Activated CD4-positive, alpha-beta T cell treated with anti-CD3 and anti-CD28 coated beads, Interleukin-2, amount 50 U/mL, for 1 hour (primary cell): ENCODE results near the gene KCNC1.

ENCODE experiments used
- DNase-seq: peaks from one replicate; pipeline ENCODE4 v3.0.0-alpha.2; 2020

The KCNC1 gene

DNA sequence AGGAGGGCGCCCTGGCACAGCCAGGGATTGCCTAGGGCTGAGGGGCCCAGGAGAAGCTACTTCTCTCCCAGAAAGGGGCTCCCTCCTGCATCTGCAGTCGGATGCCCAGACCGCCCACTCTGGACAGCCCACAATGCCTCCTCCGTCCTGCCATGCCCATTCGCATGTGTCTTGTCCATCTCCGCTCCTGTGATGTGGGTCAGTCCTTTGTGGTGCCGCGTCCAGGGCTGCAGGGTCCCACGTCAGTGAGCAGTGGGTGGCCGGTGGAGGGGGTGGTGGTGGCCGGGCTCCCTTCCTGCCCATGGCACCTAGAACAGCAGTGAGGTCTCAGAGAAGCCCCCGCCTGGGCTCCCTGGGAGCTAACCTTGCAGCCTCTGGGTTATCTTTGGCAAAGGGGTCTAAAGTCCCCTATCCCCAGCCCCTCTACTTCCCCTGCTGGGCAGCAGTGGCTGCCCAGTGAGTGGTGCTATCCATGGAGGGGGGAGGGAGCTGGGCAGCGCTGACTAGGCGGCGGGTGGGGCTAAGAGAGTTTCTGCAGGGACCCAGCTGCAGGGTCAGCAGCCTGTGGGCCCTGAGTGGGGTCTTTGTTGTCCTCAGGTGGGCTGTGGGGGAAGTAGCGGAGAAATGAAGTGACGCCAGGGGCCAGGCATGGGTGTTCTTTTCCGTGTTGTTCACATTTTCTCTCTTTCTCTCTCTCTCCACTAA lies 41.1 kb downstream of the KCNC1 start:
- DNase-seq, result no peak

DNA sequence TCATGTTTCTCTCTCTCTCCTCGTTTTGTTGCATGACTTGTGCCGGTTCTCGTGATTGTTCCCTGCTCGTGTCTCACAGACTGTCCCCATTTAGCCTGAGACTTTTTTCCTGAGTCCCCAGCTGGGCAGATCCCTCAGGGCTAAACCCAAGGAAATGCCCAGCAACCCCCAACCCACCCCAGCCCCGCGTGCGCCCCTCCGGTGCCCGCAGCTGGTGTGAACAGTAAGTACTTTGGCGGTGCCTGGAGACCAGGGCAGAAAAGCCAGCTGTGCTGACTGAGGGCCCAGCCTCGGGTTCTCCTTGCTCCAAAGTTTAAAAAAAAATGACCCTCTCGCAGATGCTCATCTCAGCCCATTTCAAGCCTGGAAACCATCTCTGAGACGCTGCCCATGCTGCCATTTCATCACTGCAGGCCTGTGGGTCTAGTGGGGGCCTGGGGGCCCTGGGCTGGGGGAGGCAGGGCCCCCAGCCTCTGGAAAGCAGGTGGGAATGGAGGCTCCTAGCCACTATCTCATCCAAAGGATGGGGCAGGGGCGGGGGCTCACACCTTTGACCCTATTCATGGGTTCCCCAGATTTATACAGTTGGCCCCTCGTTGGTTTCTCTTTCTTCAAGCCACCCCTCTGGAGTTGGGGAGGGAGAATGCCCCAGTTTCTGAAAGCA lies 41.8 kb downstream of the KCNC1 start:
- DNase-seq, result no peak

DNA sequence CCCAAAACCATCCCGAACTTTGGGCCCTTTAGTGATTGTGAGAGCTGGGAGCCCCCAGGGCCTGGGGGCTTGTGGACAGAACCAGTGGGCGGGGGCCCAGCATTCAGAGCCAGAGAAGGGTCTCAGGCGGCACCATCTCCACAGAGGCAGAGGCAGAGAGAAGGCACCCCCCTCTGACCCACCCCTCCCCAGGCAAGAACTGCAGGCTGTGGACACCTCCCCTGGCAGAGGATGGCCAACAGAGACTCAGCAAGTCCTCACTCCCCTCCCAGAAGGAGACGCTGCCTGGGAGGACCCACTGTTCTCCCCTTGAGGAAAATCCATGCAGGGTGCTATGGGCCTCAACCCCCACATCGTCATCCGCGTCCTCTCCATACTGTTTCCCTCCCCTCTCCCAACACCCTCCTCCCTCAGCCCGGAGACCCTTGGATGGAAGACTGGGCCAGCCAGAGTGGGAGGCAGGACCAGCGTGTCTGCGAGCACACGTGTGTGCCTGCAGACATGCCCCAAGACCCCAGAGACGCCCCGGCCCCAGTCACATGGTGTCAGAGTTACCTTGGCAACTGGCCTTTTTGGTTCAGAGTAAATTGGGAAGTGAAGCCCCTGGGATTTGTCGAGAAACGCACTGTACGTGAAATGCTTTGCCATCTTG lies 42.6 kb downstream of the KCNC1 start:
- no peak for DNase-seq

DNA sequence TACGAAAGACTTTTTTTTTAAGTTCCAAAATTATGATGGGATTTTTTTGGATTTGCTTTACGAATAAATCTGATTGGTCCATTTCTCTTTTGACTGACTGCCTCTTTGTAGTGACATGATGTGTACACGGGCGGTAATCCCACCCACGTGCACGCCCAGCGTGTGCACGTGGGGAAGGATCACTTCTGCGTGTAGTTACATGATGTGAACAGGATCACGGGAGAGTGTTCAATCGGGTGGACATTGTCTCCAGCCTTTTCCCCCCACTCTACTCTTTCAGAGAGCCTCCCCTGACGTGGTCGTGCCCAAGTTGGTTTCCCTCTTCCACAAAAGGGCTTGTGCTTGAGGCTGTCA lies 43.1 kb downstream of the KCNC1 start:
- no peak for DNase-seq

DNA sequence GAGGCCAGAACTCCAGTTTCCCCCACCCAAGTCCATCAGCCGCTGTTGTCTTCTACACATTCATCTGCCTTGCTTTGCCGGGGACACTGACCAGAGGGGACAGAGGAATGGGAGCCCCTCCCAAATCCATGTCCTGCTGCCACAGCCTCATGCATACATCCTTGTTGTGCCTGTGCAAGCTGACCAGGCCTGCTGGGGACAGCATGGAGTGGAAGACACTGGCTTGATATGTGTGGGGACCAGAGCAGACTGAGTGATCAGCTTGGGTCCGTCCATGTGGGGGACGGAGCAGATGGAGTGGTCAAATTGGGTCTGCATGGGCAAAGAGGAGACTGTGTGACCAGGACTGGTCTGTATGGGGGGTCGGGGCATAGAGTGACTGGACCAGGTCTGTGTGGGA lies 43.8 kb downstream of the KCNC1 start:
- DNase-seq, result no peak

DNA sequence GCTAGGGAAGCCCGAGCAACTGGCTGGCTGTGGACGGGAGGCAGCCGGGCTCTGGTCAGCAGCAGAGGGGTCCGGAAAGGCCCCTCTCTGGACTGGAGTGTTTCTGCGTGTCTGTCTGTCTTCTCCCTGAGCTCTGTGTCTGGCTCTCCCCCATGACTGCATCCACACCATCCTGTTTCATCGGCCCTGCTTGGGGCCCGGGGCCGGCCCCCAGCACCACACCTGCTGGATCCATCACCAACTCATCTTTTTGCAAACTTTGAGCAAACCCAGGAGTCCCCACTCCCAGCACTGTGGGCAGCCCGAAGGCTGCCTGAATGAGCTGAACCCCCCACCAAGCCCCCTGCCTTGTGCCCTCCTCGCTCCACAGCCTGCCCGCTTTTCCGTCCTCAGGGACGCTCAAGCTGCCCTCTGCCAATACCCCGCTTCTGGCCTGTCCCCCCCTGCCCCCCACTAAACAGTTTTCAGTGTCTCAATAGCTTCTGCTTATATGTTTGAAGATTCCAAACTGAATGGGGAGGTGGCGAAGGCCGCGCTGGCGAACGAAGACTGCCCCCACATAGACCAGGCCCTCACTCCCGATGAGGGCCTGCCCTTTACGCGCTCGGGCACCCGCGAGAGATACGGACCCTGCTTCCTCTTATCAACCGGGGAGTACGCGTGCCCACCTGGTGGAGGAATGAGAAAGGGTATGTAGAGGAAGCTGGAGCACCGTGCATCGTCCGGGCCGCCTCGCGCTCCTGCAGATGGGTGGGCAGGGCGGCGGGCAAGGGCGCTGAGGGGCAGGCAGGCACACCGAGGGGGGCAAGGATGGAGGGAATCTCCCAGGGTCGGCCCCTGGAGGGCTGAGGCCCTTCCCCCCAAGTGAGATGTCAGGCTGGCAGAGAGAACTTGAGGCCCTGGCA lies 44.6 kb downstream of the KCNC1 start:
- DNase-seq, result no peak

DNA sequence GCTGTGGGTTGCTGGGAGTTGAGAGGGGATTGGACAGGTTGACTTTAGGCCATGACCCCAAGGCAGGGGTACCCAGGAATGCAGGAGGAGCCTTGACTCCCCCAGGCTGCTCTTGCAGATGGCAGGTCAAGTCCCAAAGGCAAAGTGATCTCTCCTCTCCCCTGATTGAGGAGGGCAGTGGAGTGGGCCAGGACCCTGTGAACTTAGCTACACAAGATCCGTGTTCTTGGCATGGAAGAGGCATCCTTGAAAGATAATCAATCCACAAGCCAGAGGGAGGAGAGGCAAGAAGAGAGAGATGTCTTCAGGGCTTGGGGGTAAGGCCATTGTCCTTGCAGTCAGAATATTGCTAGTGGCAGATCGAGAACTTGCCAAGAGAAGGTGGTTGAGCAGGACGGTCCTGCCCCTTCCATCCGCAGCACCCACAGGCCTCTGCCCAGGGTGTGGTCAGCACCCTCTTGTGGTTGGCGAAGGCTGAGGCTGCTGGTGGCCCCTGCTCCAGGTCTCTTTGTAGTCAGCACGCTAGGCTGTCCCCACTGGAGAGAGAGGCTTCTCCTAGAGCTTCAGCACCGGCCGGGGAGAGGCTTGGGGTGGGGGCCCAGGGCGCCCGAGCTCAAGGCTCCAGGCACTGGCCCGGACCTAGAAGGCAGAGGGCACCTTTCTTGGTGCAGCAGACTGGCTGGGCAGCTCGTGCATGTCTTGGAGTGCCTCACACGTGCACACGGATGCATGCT lies 45.4 kb downstream of the KCNC1 start:
- DNase-seq, result no peak

DNA sequence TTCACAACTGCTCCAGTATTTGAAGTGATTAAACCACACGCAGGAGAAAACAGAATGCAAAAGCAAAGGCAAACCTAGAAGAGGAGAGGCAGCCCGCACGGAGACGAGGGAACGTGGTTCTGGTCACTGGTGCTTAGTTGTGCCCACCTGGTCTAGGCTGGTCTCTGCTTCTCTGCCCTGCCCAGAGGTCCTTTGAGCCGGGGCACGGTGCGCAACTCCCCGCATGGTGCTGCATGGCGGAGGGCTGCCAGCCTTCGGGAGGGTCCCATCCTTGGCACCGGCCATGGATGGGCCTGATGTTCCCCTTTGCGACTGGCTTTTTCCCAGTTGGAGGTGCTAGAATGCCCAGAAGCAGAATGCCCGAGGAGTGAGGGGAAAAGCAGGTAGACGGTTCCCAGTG lies 46.1 kb downstream of the KCNC1 start:
- no peak for DNase-seq

DNA sequence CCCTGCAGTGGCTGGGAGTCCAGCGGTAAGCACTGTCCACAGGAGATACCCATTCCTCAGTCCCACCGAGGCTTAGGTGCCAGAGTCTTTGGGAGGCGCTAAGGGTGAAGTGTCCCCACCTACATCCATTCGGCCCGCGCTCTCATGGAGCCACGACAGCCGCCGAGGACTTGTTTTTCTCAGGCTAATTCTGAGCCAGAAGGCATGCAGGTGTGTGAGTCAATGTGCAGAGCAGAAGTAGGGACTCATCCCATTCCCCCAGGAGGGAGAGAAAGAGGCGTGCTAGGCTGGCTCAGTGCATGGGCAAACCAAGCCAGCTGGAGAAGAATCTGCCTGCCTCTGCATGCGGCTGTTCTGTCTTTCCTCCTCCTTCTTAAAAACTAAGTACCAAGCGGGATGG lies 46.6 kb downstream of the KCNC1 start:
- DNase-seq, result no peak

DNA sequence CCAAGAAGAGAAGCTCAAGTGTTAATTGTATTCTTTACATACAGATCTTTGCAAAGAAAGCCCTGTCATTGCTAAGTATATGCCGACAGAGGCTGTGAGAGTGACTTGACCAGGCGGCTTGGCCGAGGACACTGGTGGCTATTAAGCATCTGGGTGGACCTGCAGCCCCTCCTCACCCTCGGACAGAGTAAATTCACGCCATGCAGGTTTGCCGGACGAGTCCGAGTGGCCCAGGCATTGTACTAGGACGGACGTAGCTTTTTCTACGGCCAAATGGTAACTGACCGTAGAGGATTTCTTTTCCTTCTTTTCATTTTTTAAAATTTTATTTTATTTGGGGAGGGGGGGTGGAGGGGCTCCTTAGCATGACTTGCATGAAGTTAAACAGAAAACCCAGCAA lies 47.0 kb downstream of the KCNC1 start:
- DNase-seq, result no peak

DNA sequence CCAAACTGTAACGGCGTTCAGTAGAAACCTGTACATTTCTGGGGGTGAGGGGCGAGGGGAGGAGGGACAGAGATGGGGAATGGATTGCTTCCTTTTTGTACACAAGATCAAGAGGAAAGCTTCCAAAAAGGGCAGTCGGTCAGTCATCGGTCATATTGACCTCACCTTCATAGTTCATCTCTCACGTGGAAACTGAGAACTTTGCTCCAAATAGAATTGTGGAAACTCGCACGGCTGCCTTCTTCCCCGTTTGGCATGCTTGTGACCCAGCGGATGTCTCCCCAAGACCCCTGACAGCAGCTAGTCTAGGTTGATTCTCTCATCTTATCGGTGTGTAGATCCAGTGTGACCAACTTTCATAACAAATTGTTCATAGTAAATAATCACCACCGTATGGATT lies 47.6 kb downstream of the KCNC1 start:
- DNase-seq, result no peak

DNA sequence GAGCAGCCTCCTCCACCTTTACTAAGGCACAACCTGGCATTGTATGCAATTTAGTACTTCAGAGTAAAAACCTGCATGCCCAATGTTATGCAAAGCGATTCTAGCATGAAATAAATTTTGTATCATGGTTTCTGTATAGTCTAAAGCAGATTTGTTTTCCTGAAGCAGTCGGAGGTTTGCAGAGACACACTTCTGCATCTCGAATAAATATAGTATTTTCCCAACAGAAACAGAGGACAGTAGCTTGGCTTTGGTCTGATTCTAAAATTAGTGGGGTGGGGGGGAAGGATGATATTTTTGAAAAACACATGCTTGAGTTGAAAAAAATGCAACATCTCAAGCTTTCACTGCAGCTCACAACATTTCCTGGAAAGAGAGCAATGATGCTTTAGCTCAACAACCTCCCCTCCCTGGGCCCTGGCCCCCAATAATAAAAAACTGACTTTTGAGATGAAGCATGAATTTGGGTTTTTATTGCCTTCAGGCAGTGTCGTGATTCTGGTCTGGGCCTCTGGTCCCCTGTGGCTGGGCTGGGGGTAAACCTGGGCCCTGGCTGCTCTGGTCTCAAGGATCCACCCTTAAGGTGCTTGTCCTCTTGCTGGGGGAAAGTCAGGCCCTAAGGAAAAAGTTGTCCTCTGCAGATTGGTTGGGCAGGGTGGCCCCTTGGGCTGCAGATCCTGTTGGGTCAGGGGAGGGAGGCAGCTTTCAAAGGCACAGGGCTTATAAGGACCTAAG lies 48.2 kb downstream of the KCNC1 start:
- DNase-seq, result no peak

DNA sequence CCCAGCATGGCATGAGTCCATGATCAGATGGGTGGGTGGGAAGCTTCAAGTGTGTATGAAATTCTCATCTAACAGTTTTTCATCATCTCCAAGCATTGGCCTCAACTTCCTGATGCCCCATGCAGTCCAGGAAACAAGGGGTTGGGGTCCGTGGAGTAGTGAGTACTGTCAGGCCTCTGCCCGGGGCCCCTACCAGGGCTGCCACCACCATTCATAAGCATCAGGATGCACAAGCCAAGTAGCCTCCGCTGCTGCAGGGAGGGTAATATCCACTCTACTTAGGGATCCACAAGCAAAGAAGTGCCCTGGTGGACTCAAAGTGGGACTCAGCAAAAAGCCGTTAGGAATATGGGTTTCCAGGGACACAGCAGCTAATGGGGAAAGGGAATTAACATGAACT lies 49.3 kb downstream of the KCNC1 start:
- DNase-seq, result no peak

DNA sequence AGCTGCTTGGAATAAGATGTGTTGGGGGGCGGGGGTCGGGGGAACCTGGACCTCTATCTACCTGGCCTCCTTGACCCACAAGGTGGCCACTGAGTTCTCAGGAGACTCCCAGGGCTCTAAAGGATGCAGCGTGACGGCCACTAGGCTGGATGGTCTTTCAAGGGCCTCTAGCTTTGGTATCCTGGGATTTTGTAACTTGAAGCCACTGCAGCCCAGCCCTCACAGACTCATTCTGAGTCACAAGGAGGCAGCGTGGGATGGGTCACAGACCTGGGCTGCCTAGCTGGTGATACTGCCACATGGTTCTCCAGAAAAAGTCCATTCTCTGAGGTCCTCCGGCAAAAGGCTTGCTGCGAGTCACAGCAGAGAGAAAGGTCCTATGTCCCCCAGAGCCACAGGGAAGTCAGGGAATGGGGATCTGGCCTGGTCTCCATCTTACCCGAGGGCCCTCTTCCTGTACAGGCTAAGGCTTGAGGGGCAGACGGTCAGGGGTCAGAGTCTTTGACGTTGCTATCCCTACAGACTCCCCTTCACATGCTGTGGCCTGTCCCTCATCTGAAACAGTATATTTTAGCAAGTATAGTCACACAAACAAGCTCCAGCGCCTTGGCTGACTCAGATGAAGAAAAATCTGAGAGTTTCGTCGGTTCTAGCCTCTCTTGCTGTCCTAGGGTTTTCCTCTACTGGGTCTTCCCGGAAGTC lies 52.4 kb downstream of the KCNC1 start:
- DNase-seq, result no peak

DNA sequence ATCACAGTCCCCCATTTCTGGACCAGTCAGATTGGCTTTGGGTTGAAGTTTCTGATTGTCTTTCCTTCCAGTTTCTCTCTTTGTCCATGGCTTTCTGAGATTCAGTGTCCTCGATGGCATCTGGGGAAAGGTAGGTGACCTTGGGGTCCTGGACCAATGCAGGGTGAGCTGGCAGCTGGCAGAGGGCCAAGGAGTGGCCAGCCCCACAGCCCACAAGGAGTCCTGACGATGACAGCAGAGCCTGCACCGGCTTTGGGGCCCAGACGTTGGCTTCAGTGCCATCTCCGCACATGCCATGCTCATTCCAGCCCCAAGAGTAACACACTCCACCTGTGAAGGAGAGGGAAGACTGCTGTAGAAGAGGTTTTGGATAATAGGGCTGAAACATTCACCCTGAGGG lies 53.5 kb downstream of the KCNC1 start:
- no peak for DNase-seq

DNA sequence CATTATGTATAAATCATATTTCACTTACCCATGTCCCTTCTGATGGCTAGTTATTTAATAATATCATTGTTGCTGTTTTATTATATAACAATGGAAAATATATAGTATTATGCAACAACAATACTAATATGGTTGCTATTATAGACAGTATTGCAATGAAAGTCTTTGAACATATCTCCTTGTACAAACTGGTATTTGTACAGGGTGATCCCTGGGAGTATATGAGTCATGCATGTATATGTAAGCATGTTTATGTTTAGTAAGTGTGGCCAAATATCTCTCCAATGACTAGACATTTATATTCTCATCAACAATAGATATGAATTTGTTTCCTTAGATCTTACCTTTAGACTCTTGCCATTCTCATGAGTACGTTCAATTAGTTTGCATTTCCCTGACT lies 55.9 kb downstream of the KCNC1 start:
- no peak for DNase-seq

DNA sequence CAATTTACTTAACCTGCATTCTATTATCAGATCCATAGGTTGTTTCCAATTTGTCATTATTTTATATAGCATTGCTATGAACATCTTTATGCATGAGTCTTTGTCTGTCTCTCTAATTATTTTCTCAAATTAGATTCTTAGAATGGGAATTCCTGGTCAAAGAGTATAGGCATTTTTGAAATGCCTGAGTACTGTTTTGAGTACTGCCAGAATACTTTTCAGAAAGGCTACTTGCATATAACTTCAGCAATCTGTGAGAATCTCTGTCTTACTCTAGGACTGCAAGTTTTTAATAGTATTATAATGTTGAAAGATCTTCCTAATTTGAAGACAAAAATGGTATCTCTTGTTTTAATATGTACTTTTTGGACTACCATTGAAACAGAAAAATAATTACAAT lies 56.6 kb downstream of the KCNC1 start:
- no peak for DNase-seq

DNA sequence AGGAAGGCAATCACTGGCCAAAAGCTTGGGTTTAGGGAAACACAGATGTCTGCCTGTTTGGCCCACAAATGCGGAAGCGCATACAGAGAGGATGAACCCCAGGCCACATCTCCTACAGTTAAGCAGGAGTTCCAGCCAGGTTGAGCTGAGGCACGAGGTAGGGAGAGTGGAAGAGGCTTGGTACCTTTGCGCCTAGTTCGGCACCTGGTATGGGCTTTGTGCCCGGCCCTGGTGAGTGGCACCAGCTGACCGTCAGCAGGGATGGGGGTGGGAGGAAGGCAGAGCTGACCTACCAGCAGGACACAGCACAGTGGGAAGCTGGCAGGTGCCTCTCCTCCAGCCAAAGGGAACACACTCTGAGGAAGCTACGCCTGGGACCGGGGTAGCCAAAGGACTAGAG lies 57.6 kb downstream of the KCNC1 start:
- DNase-seq, result no peak

DNA sequence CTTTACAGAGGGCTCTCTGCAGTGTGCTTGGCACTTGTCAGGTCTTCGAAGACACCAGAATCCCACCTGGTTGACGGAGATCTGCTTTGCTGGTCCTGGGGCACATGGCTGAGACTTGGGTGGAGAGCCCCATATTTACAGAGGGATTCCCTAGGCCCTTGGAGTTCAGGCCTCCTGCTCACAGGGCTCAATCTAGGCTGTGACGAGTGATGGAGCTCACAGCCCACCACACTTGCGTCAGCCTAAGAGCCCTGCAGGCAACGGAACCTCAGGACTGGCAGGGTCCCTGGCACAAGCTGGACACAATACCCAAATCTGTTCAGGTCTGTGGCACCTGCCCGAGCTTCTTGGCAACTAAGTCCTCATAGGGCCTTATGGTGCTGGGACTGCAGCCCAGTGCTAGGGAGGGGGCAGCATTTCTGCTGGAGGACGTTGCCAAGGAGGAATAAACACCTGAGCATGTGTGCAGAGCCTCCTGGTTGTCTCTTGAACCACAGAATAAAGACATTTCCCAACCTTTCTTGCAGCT lies 59.1 kb downstream of the KCNC1 start:
- no peak for DNase-seq

DNA sequence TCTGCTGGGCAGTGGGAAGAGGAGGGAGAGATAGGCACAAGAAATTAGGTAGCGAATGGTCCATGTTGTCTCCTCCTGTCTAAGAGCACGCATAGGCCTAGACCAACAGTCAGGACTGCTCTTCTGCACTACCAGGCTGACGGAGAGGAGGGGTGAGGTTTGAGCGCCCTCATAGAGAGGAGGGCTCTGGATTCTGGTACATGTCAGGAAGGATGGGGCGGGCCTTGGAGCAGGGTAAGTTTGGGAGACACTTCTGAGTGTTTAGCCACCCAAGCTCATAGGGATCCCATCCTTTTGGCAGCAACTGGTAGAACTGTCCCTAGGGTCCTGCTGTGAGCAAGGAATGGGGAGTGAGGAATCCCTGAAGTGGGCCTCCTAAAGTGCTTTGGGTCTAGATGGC lies 60.4 kb downstream of the KCNC1 start:
- no peak for DNase-seq

DNA sequence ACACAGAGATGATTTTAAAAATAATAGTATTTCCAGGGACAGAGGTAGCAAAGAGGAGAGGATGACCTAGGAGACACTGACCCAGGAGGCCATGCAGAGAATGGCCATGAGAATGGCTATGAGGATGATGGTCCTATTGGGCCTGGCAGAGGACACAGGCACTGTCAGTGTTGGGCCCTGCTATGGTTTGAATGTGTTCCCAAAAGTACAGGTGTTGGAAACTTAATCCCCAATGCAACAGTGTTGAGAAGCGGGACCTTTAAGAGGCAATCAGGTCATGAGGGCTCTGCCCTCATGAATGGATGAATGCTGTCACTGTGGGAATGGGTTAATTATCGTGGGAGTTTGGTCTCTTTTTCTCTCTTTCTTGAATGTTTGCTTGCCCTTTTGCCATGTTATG lies 61.6 kb downstream of the KCNC1 start:
- DNase-seq, result no peak
